ELR (cell line): Measurements from ENCODE around the gene SYNE1.

Source experiments
- DNase-seq: peaks from one replicate; pipeline ENCODE4 v3.0.0-alpha.2; 2015; ENCODE audit warnings: low read depth

SYNE1 gene

GRCh38 chr6:152490971-152491378, 146.2 kb downstream of the SYNE1 start:
- peak; percentile 53 for DNase-seq

GRCh38 chr6:152484806-152485205, 152.4 kb downstream of the SYNE1 start:
- DNase-seq = no peak

GRCh38 chr6:152482289-152482688, 154.9 kb downstream of the SYNE1 start:
- DNase-seq = no peak

GRCh38 chr6:152478377-152479010, 158.7 kb downstream of the SYNE1 start:
- DNase-seq = no peak

GRCh38 chr6:152474354-152474753, 162.8 kb downstream of the SYNE1 start:
- peak; percentile 41 for DNase-seq

- no peak for DNase-seq
These were observed 164.8 kb downstream of the SYNE1 start for GRCh38 chr6:152472325-152472724.

GRCh38 chr6:152471456-152472265, 165.5 kb downstream of the SYNE1 start:
- DNase-seq = peak; percentile 14

GRCh38 chr6:152463164-152463563, 174.0 kb downstream of the SYNE1 start:
- no peak for DNase-seq

GRCh38 chr6:152462716-152463115, 174.4 kb downstream of the SYNE1 start:
- no peak for DNase-seq

- peak; percentile 73 for DNase-seq
These were observed 175.6 kb downstream of the SYNE1 start for GRCh38 chr6:152461556-152461955.

GRCh38 chr6:152458648-152459644, 178.2 kb downstream of the SYNE1 start:
- DNase-seq = peak; percentile 58

GRCh38 chr6:152457949-152458624, 179.1 kb downstream of the SYNE1 start:
- no peak for DNase-seq

- no peak for DNase-seq
These were observed 183.2 kb downstream of the SYNE1 start for GRCh38 chr6:152454003-152454402.

- no peak for DNase-seq
These were observed 183.7 kb downstream of the SYNE1 start for GRCh38 chr6:152453421-152453820.

- DNase-seq = no peak
These were observed 184.5 kb downstream of the SYNE1 start for GRCh38 chr6:152452639-152453038.

GRCh38 chr6:152450519-152450918, 186.6 kb downstream of the SYNE1 start:
- DNase-seq = no peak

- no peak for DNase-seq
These were observed 195.3 kb downstream of the SYNE1 start for GRCh38 chr6:152441902-152442301.

GRCh38 chr6:152435816-152436215, 201.3 kb downstream of the SYNE1 start:
- DNase-seq = no peak

- DNase-seq = no peak
These were observed 204.4 kb downstream of the SYNE1 start for GRCh38 chr6:152432758-152433157.

GRCh38 chr6:152428126-152428525, 209.0 kb downstream of the SYNE1 start:
- no peak for DNase-seq

GRCh38 chr6:152426276-152426675, 210.9 kb downstream of the SYNE1 start:
- no peak for DNase-seq
